GM21619 (cell line): Measurements from ENCODE around the gene TRIM46.
A peak's percentile ranks its signal among the peaks of the same experiment; 100 is the strongest.
"Not testable (repeated sequence)": the region's sequence is repeated elsewhere in the genome, so short reads cannot be mapped to it uniquely, and the experiment has no call there.

Source experiments
- ATAC-seq: cut with Tn5 transposase; IDR thresholded peaks from one replicate; pipeline ENCODE4 v1.9.1; 2021; ENCODE audit not compliant: unreplicated experiment

Gene TRIM46

DNA sequence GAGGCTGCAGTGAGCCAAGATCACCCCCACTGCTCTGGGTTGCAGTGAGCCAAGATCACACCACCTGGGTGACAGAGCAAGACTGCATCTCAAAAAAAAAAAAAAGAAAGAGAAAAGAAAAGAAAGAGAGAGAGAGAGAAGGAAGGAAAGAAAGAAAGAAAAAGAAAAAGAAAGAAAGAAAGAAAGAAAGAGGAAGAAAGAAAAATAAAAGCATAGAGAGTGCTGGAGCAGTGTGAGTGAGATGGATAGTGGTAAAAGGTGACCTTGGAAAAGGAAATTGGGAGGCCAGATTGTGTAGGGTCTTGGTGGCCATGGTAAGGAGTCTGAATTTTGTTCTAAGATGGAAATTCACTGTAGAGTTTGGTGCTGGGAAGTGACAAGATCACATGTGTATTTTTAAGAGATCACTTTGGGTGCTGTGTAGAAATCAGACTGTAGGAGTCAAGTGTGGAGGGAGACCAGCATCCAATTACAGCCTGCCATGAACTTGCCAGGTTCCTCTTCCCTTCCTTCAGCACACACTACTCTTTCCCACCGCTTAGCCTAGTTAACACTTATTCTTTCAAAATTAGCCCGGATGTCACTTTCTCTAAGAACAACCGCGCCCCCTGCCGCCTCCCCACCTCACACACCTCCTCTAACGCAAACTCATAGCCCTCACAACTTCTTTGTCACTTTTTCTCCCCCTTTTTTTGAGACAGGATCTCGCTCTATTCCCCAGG is 52.7 kb downstream of the TRIM46 start:
- ATAC-seq: no peak

DNA sequence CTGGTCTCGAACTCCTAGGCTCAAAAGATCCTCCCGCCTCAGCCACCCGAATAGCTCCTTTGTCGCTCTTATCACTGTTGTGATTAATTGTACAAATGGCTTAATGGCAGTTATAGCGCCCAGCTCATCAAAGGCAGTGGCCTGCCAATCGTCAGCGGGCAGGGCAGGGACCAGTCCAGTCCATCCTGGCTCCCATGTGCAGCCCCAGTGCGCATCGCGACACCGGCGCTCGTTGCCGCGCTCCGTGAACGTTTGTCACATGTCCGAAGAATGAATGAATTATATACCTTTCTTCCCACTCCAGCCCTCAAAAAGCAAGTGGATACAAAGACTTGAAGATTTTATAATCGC is 53.2 kb downstream of the TRIM46 start:
- no peak for ATAC-seq

DNA sequence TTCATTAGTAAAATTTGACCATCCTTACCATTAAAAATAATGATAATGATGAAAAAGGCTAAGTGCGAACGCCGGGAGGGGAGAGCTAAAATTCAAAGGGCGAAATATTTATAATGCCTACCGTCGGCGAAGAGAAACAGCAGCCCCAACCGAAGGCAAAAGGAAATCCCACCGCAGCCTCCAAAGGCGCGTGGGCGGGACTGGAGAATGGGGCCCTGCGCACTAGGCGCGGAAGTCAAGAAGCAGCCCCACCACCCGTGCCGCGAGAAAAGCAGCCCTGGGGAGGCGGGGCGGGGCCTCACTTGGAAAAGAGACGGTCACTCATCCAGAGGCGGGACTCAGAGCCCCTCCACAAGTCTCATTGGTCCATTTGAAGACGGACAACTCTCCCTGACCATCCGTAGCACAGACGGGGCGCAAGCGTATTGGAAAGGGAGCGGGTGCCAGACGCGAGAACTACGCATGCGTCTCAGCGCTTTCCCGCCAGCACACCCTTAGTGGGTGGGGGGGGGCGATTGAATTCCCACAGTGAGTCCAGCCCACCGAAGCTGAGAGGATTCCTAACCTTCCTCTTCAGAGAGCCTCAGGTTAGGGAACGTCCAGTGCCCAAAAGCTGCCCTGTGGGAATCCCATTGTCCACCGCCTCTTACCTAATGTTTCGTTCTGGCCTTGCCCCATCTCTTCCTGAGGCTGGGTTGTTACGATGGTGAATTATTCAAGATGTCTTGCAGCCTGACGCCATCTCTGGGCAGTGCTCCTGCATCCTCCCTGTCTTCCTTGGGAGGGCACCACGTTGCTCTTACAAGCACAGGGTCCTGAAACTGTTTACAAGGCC is 53.8 kb downstream of the TRIM46 start:
- ATAC-seq: peak; percentile 85

- ATAC-seq: no peak
These were observed 54.4 kb downstream of the TRIM46 start for GRCh38 chr1:155228096-155228427.

GRCh38 chr1:155231302-155231701 is 57.7 kb downstream of the TRIM46 start:
- ATAC-seq: not testable (repeated sequence)

GRCh38 chr1:155232001-155232978 is 58.6 kb downstream of the TRIM46 start:
- not testable (repeated sequence) for ATAC-seq

GRCh38 chr1:155233502-155233901 is 59.9 kb downstream of the TRIM46 start:
- not testable (repeated sequence) for ATAC-seq
